ENCODE data around the gene SCAMP3.

DNA sequence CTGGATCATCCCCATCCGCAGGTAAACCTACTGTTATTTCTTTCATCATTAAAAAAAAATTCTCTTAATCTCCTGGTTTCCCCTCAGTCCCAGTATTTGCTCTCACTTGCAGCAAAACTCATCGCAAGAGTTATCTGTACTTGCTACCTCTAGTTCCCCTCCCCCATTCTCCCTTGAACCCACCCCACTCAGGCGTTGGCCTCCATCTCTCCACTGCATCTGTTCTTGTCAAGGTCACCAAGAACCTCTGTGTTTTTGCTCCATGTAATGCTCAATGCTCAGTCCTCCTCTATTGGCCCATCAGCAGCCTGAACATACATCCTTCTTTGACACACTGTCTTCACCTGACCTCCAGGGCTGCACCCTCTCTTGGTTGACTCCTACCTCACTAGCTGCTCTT, 34.5 kb upstream of the SCAMP3 start:
- TF ChIP-seq CTCF (IDR thresholded peaks at IDR 0.05) (no peak), POLR2A (IDR thresholded peaks at IDR 0.05) (no peak)

Data from uterus (tissue), 2 donors.